NCI-H460 (cell line): ENCODE results near the gene PEX13. TPM values are rescaled to one million over a fixed set of nuclear protein-coding genes. Genes with fewer than 3 reads are reported as not detected.
A peak's percentile ranks its signal among the peaks of the same experiment; 100 is the strongest.
"Not testable (repeated sequence)": the region's sequence is repeated elsewhere in the genome, so short reads cannot be mapped to it uniquely, and the experiment has no call there.

Source experiments
- DNase-seq: peaks from one replicate; pipeline ENCODE4 v3.0.0-alpha.2; 2016; ENCODE audit warnings: low read depth; ENCODE audit errors: extremely low read depth
- polyA plus RNA-seq: library from polyadenylated mRNA; depleted of rRNA; stranded (reverse); fragments of >200 nt; gene quantifications from 2 replicates; pipeline ENCODE4 v1.2.3, GENCODE V29; 2014; cell fraction: nucleus; rRNA removed
- total RNA-seq: library from RNA; depleted of rRNA; stranded (reverse); fragments of >200 nt; shearing (Covaris generic); gene quantifications from 2 replicates; pipeline ENCODE4 v1.2.3, GENCODE V29; 2014; rRNA removed

Gene PEX13, protein sequence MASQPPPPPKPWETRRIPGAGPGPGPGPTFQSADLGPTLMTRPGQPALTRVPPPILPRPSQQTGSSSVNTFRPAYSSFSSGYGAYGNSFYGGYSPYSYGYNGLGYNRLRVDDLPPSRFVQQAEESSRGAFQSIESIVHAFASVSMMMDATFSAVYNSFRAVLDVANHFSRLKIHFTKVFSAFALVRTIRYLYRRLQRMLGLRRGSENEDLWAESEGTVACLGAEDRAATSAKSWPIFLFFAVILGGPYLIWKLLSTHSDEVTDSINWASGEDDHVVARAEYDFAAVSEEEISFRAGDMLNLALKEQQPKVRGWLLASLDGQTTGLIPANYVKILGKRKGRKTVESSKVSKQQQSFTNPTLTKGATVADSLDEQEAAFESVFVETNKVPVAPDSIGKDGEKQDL
- 40.8 and 43.3 TPM in 2 replicates for total RNA-seq
- 40.8 and 46.4 TPM in 2 replicates for polyA plus RNA-seq

DNA sequence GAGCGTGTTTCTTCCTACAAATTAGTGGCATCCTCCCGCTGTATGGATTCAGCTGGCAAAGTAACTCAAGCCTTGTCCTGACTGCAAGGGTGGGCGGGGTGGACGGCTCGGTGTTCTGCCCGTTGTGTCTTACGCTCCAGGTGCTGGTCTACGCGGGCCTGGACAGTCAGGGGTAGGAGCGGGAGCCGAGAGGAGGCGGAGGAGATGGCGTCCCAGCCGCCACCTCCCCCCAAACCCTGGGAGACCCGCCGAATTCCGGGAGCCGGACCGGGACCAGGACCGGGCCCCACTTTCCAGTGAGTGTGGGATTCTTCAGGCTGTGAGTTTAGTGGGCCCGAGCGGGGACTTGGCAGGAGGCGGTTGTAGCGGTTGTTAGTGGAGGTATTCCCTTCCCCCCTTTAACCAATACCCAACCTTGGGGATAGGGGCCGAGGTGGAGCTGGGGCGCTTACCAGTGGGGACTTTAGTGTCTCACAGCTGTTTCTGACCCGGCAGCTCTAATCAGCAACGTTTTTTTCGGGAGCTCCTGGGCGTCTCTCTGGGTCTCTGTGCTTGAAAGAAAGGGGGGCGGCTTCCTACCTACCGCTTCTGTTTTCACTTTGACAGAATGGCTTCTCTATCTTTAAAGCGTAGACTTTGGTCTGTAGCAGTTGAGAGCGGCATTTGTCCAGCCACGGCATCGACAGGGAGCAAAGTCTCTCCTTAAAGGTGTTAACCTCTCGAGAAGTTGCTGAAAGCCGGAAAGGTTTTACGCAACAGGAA lies at the start of gene PEX13, which contains the start of gene PUS10:
TSS of gene PEX13 (plus strand) at position 165 of the 762 bp plus-strand sequence. CDS start at position 205, 40 bp downstream.
TSS of gene PUS10 (minus strand) at position 700 of the 762 bp plus-strand sequence. CDS start 6,365 bp downstream, outside the sequence.
- peak; percentile 68 for DNase-seq

DNA sequence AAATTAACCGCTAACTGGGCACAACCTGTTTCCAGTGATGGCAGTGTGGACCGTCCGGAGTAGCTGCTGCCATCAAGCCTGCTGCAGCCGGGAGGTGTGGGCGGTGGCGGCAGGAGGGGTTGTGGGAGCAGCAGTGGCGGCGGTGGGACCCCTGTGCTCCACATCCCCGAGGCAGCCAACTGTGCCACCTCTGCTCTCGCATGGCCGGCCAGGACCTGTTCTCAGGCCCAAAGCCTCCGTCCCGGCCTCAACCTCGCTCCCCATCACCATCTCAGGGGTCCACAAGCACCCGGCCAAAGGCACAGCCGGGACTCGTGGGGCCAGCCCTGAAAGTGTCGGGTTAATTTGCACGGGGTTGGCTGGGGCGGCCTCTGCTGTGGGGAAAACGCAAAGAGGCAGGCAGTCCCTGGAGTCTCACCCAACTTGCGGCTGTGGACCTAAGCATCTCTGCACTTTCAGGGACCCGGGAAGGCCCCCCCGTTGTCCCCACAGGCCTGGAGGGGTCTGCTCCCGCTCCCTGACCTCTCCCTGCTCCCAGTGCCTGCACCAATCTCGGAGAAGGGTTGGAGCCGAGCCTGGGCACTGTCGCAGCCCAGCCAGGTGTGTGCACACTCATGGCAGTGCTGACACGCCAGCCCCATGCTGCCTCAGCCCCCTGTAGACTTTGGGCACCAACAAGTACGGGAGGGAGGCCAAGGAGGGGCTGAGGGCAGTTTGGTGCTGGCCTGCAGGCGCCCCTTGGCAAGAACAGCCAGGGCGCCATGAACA lies 44.4 kb upstream of the PEX13 start:
- no peak for DNase-seq

DNA sequence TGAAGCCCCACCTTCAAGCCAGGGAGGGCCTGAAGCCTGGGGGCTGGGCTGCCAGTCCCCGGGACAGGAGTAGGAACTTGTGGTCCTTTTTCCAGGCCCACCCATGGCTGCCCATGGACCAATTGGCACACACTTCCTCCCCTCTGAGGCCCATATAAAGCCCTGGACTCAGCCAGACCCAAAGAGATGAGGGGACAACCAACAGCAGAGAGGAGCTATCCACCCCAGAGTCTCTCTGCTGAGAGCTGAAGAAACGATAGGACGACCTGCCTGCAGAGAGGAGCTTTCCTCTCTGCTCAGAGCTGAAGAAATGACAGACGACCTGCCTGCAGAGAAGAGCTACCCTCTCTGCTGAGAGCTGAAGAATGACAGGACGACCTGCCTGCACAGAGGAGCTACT lies 43.8 kb upstream of the PEX13 start:
- DNase-seq, result no peak

DNA sequence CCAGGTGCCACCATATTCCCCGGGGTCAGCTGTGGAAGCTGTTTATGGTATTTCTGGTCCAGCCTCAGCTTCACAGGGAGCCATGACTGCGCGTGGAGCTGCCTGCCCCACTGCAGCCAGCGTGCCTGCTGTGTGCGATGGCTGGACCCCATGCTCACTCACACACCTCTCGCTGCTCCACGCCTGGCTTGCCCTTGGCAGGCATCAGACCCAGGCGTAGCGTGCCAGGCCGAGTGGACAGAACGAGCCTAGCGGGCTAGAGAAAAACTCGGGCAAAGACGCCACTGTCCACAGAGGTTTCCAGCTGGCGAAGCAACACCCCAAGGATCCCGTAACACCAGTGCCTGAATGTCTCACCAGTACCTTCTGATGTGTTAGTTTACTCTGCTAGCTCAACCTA lies 42.9 kb upstream of the PEX13 start:
- no peak for DNase-seq

DNA sequence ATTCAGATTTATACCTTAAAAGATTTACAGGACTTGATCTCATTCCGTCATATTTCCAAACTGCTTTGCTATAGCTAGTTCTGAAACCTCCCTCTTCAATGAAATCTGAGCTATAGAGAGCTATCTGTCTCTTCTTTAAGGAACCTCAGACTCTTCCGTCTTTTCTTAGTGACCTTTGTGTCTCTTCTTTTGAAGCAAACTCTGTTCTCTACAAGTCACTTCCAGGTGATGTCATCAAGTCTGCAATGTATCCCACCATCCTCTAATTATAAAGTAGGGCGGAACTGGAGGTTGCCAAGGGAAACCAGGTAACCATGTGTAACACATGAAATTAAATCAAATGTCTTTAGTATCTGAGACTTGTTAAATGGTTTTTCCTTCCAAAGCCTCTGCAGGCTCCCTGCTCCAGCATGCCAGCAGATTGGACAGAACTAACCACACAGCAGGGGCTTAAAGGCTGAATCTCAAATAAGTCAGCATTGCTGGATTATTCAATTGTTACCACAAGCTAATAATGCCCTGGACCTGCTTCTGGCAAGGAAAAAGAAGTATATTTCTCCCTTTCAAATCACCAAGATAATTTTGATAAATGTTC lies 41.2 kb upstream of the PEX13 start:
- DNase-seq, result no peak

DNA sequence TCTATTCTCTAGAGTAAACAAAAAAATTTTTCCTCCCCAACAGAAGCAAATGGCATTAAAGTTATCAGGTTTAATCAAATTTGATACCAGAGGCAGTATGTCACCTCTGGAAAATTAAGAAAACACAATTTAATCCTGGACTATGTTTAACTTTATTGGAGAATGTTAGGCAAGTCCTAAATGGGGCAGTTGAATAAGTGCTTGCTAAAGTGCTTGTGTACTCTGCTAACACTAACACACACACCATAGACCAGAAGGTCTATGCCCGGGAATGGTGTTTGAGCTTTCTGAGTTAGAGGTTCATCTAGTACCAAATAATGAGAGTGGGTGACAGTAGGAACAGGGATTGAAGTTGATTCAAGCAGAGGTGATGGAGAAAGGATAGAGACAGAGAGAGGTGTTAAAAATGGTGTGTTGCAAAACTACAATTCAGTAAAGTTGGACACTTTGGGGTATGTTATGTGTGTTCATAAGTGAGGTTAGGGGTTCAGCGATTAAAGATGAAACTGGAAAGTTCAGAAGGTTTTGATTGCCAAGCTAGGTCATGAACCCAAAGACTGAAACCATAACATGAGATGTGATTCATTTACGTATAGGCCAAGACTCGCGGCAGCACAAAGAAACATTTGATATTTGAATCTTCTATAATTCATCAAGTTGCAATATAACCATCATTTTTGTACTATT lies 40.5 kb upstream of the PEX13 start:
- no peak for DNase-seq

DNA sequence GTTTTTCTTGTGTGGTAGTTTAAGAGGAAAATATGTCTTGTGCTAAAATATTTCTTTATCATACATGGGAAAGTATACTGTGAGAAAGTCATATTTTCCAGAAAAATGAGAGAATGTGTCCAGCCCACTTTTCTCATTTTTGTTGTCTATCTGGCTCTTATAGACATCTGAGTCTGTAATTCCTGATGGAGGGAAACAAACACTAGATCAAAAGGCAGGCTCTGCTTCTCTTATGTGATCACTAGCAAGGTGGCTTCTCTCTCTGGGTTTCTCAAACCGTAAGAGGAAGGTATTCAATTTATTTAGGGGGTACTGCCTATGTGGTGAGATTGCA lies 40.0 kb upstream of the PEX13 start:
- no peak for DNase-seq

DNA sequence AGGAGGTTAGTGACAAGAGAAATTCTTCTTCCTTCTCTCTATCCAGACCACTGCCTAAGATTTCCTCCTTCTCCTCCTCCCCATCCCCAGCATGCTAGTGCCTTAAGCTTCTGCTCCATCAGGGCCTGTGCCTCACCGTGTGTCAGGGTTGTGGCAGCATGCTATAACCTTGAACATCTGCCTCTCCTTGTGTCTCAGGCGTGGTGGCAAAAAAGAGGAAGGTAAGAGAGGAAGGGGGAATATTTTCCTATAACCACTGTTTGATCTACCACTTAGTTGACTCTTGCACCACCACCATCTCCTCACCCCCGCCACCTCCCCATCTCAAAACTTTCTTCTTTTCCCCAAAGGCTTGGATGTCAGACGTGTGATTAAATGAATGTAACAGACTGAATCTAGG lies 38.3 kb upstream of the PEX13 start:
- no peak for DNase-seq

DNA sequence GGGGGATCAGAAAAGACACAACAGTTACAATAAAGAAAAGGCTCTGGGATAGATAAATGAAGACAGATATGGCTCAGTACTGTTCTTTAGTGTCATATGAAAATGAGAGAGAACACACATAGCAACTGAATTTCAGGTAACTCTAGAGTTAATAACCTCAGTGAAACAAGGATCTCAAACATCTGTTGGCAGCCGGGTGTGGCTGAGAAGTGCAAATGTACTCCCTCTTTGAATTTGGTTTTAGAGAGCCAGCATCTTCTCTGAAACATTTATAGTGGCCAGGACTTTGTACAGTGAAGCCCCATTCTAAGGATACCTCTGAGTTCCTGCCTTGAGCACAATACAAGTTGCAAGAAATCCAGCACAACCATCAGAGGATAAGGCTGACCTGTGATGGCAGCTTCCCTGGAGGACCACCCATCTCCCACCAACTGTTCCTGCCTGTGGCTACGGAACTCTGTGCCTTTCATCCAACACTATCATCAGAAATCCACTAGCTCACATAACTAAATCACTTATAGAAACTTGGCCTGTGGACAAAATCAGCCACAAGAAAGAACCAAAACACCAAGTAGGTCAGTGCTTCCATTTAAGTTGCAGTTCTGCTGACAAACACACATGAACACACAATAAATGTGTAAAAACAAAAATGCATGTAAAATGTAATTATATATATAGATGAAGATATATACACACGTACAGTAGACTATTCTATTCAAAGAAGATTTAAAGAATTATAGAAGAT lies 37.3 kb upstream of the PEX13 start:
- no peak for DNase-seq

DNA sequence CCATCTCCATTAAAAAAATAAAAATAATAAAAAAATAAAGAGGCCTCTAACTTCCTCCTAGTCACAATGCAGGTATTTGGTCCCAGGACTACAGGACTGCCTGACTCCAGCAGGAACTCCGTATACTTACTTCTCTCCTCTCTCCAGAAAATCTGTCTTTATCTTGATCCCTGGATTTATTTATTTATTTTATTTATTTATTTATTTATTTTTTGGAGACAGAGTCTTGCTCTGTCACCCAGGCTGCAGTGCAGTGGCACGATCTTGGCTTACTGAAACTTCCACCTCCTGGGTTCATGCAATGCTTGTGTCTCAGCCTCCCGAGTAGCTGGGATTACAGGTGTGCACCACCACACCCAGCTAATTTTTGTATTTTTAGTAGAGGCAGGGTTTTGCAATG lies 35.5 kb upstream of the PEX13 start:
- DNase-seq, result not testable (repeated sequence)

DNA sequence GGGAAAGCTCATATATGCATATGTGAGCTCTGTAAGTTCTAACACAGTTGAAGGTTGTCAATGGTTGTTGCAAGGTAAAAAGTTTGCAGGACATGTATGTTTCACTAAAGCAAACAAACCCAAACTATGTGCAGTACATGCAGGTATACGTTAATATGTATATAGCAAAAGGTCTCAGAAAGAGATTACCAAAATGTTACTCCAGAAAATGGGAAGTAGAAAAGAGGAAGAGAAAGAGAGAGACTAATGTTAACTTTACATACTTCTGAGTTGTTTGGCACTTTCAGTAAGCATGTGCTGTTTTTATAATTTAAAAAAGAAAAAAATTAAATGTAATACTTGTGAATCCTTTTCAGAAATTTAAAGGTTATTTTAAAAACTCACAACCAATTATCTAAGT lies 32.8 kb upstream of the PEX13 start:
- no peak for DNase-seq

DNA sequence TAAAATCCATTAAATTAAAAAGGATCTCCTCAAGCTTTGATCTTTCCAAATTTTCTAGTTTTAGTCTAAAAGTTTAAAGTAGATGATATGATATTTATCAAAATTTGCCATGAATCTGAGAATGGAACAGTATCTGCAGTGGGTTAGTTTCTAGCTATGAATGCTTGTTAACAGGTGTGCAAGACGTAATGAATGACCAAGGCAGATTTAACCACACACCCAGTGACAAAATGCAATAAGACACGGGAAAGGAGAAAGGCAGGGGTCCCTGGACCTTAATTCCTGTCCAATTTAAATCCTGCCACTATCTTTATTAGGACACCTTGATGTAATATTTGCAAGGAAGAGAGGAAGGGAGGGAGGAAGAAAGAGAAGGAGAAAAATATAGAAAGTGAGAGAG lies 30.5 kb upstream of the PEX13 start:
- no peak for DNase-seq

DNA sequence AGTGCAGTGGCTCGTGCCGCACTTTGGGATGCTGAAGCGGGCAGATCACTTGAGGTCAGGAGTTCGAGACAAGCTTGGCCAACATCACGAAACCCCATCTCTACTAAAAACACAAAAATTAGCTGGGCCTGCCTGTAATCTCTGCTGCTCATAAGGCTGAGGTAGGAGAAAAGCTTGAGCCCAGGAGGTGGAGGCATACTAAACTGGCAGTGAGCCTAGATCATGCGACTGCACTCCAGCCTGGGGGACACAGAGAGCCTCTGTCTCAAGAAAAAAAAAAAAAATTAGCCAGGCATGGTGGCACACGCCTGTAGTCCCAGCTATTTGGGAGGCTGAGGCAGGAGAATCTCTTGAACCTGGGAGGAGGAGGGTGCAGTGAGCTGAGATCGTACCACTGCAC lies 29.9 kb upstream of the PEX13 start:
- not testable (repeated sequence) for DNase-seq

DNA sequence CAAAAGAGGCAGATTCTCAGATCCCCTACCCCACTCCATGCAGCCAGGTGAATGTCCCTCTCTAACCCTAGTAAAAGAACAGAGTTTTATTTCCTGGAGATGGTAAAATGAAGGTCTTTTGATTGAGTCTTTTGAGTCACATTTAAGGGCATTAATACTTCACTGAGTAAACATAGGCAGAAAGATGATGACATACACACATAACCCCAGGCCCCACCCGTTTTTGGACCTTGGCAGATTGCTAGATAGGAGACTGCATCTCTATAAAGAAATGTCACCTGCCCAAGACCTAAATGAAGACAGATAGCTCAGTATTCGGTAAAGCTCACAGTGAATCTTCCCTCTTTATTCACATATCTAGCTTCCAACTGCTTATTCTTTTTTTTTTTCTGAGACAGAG lies 28.3 kb upstream of the PEX13 start:
- no peak for DNase-seq

DNA sequence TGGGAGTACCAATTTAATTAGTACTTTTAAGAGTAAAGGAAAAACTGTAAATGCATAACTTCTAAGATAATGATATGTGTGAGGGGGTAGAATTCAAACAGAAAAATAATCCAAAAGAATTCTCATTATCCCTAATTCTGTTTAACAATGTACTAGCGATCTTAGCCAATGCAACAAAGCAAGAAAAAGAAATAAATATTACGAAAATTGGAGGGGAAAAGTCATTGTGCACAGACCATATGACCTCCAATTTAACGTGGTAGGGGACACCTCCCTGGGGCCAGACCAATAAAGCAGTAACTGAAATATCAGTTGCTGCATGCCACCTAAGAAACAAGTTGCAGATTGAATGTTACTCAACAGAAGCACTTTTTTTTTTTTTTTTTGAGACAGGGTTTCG lies 25.9 kb upstream of the PEX13 start:
- no peak for DNase-seq

DNA sequence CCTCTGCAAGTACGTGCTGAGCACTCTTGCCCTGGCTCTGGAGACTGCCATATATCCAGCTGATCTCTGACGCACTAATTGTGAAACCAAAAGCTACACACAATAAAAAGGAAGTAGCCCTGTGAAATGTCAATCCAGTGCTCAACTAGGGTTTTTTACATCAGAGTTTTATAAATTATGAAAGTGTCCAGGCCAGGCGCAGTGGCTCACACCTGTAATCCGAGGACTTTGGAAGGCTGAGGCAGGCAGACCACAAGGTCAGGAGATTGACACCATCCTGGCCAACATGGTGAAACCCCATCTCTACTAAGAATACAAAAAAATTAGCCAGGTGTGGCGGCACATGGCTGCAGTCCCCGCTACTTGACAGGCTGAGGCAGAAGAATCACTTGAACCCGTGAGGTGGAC lies 24.5 kb upstream of the PEX13 start:
- no peak for DNase-seq

DNA sequence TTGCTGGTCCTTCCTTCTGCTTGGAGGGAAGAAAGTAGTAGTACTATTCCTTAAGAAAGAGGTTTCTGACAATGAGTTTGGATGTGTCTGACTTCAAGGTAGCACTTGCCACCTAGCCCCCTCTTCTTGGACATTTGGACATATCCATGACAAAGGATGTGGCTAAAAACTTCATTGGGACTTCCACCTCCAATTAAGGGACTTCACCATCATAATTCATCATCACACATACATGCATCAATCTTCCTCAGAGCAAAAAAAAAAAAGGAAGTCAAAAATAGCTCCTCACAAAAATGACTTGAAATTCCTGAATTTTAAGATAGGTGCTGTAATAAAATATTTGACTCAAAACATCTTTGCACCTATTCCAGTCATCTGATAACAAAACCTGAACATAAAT lies 23.4 kb upstream of the PEX13 start:
- DNase-seq, result no peak

DNA sequence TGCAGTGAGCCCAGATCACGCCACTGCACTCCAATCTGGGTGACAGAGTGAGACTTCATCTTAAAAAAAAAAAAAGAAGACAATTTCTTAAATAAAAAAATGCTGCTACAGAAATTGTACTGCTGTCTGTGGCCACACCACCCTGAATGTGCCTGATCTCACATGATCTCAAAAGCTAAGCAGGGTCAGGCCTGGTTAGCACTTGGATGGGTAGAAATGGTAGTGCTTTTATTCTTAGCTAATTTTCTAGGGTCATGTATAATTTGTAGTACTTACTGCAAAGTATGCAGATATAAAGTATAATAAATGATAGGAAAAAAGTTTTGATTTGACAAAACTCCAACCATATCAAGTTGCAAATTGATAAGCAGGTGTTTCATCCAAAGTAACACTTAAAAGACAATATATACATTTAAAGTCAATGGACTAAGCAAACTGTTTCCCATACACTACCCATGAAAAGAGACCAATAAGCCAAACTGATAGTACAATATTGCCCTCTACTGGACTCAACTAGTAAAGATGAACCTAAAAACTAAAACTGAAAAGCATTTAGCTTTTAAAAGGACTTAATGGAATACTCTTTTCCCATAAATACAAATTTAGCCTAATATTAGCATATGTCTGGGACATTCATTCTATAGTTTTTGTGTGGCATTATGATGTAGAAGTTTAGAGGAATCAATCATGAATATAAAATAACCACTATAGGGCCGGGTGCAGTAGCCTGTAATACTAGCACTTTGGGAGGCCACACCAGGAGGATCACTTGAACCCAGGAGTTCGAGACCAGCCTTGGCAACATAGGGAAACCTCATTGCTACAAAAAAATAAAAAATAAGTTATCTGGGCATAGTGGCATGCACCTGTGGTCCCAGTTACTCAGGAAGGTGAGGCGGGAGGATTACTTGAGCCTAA lies 18.6 kb upstream of the PEX13 start:
- DNase-seq, result peak; percentile 64
